SK-N-SH (cell line): Measurements from ENCODE around the gene TPST2. TPM values are rescaled to one million over a fixed set of nuclear protein-coding genes. Genes with fewer than 3 reads are reported as not detected.

Experiments used
- CTCF ChIA-PET: fragments of 300-600, 350-600 bp; formaldehyde crosslinking; extraction: SDS; loops from one replicate; lab custom pipeline; 2021; lab: Yijun Ruan, JAX
- POLR2A ChIA-PET: fragments of 350-600 bp; sonication (Branson Sonifier 250); formaldehyde crosslinking; extraction: SDS; loops from one replicate; lab custom pipeline; 2020; ENCODE audit warnings: antibody characterized with exemption, inconsistent platforms; lab: Yijun Ruan, JAX
- DNase-seq: peaks from one replicate; pipeline ENCODE4 v3.0.0; 2012
- H2AFZ ChIP-seq: fragments of 200-600 bp; sonication (generic); 2 replicates; pipeline ENCODE4 v1.8.1; 2016; ENCODE audit warnings: antibody characterized with exemption, mild to moderate bottlenecking, low read depth
- H3F3A ChIP-seq: fragments of 200-600 bp; sonication (generic); replicated peaks from 2 replicates; pipeline ENCODE3; 2016; ENCODE audit warnings: antibody characterized with exemption, mild to moderate bottlenecking; ENCODE audit not compliant: insufficient read depth
- H3K27ac ChIP-seq, 2 experiments: fragments of 200-500 bp in 1 of 2; fragments of 200-600 bp in 1 of 2; sonication (Bioruptor generic) in 1 of 2; sonication (generic), shearing (Covaris generic) in 1 of 2; 2 replicates each; pipeline versions ENCODE4 v1.5.1 to v1.6.1; 2014 to 2016; ENCODE audit warnings: low read depth in 2 of 2, inconsistent platforms in 1 of 2, low read length in 1 of 2, mild to moderate bottlenecking in 1 of 2, mixed read lengths in 1 of 2
- H3K27me3 ChIP-seq: fragments of 200-600 bp; sonication (generic), shearing (Covaris generic); 2 replicates; pipeline ENCODE4 v1.6.1; 2016; ENCODE audit warnings: mixed run types; ENCODE audit not compliant: insufficient read depth
- H3K36me3 ChIP-seq, 2 experiments: fragments of 200-500 bp in 1 of 2; fragments of 200-600 bp in 1 of 2; sonication (Bioruptor generic) in 1 of 2; sonication (generic) in 1 of 2; replicated peaks in 1 of 2; 2 replicates each; pipeline versions ENCODE3 to v1.5.1; 2014 to 2016; ENCODE audit warnings: low read length in 1 of 2, mild to moderate bottlenecking in 1 of 2; ENCODE audit not compliant: insufficient read depth in 2 of 2, control insufficient read depth in 1 of 2
- H3K4me1 ChIP-seq, 2 experiments: fragments of 200-500 bp in 1 of 2; fragments of 200-600 bp in 1 of 2; sonication (Bioruptor generic) in 1 of 2; sonication (generic), shearing (Covaris generic) in 1 of 2; 2 replicates each; pipeline versions ENCODE4 v1.5.1 to v1.6.1; 2014 to 2016; ENCODE audit warnings: low read depth in 1 of 2, low read length in 1 of 2, mixed run types in 1 of 2; ENCODE audit not compliant: insufficient read depth in 2 of 2, control insufficient read depth in 1 of 2
- H3K4me2 ChIP-seq: fragments of 200-600 bp; sonication (generic), shearing (Covaris generic); 2 replicates; pipeline ENCODE4 v1.6.1; 2017; ENCODE audit warnings: mixed run types
- H3K4me3 ChIP-seq, 2 experiments: fragments of 200-500 bp in 1 of 2; fragments of 200-600 bp in 1 of 2; sonication (Bioruptor generic) in 1 of 2; sonication (generic), shearing (Covaris generic) in 1 of 2; 2 replicates each; pipeline versions ENCODE4 v1.5.1 to v1.8.1; 2014 to 2016; ENCODE audit warnings: low read depth in 2 of 2, inconsistent platforms in 1 of 2, low read length in 1 of 2, mild to moderate bottlenecking in 1 of 2, mixed read lengths in 1 of 2, moderate library complexity in 1 of 2
- H3K79me2 ChIP-seq: fragments of 200-600 bp; sonication (generic); 2 replicates; pipeline ENCODE4 v1.8.1; 2017; ENCODE audit warnings: mild to moderate bottlenecking; ENCODE audit not compliant: insufficient read depth
- H3K9ac ChIP-seq: fragments of 200-600 bp; sonication (generic); 2 replicates; pipeline ENCODE4 v1.6.1; 2017; ENCODE audit warnings: mixed run types
- H3K9me2 ChIP-seq: fragments of 200-600 bp; sonication (generic); 2 replicates; pipeline ENCODE4 v1.6.1; 2017; ENCODE audit warnings: mixed run types
- H3K9me3 ChIP-seq: fragments of 200-600 bp; sonication (generic); 2 replicates; pipeline ENCODE4 v1.6.1; 2017; ENCODE audit warnings: mixed run types, mild to moderate bottlenecking, moderate library complexity
- H4K20me1 ChIP-seq: fragments of 200-600 bp; sonication (generic); 2 replicates; pipeline ENCODE4 v1.6.1; 2017; ENCODE audit warnings: mild to moderate bottlenecking, mixed run types; ENCODE audit not compliant: insufficient read depth
- CTCF ChIP-seq: fragments of 200-600 bp; sonication (generic); IDR thresholded peaks from 2 replicates; pipeline ENCODE4 v1.6.1; 2017; ENCODE audit warnings: antibody characterized with exemption, mild to moderate bottlenecking, moderate library complexity
- ELF1 ChIP-seq: IDR thresholded peaks from 2 replicates; pipeline ENCODE4 v1.4.0; 2012
- FOXJ3 ChIP-seq: sonication (generic); formaldehyde crosslinking; IDR thresholded peaks from 2 replicates; pipeline ENCODE4 v1.5.1; 2020; ENCODE audit warnings: mild to moderate bottlenecking, missing genetic modification reagents
- GATA2 ChIP-seq: sonication (generic); formaldehyde crosslinking; IDR thresholded peaks from 2 replicates; pipeline ENCODE4 v1.5.0; 2020; ENCODE audit warnings: mild to moderate bottlenecking, missing genetic modification reagents
- RAD21 ChIP-seq: IDR thresholded peaks from 2 replicates; pipeline ENCODE4 v1.6.1; 2012; ENCODE audit warnings: mild to moderate bottlenecking, low read length
- RCOR1 ChIP-seq: fragments of 150-350 bp; IDR thresholded peaks from 2 replicates; pipeline ENCODE4 v1.6.1; 2017; ENCODE audit warnings: antibody characterized with exemption, low read length
- REST ChIP-seq: IDR thresholded peaks from 2 replicates; pipeline ENCODE4 v1.6.1; 2012; ENCODE audit warnings: mild to moderate bottlenecking, low read depth, low read length, moderate library complexity
- RFX5 ChIP-seq: IDR thresholded peaks from 2 replicates; pipeline ENCODE4 v1.6.1; 2012; ENCODE audit warnings: mild to moderate bottlenecking, improper control_type of control experiment, low read length
- SMC3 ChIP-seq: IDR thresholded peaks from 2 replicates; pipeline ENCODE4 v1.6.1; 2012; ENCODE audit warnings: low read depth, low read length, improper control_type of control experiment
- TCF12 ChIP-seq: IDR thresholded peaks from 2 replicates; pipeline ENCODE4 v1.4.0; 2012
- TEAD4 ChIP-seq: IDR thresholded peaks from 2 replicates; pipeline ENCODE4 v1.4.0; 2012; ENCODE audit warnings: mild to moderate bottlenecking, borderline replicate concordance; ENCODE audit not compliant: insufficient read depth
- USF2 ChIP-seq: fragments of 150-350 bp; IDR thresholded peaks from 2 replicates; pipeline ENCODE4 v1.6.1; 2017; ENCODE audit warnings: antibody characterized with exemption, low read length, low read depth, borderline replicate concordance
- YY1 ChIP-seq: IDR thresholded peaks from 2 replicates; pipeline ENCODE4 v1.4.0; 2012; ENCODE audit warnings: low read depth, mild to moderate bottlenecking
- WGBS: methylation state at CpG from one replicate; pipeline ENCODE4 v1.1.6; 2017; ENCODE audit warnings: low lambda C conversion rate; 5-methylcytosine and 5-hydroxymethylcytosine counted together
- polyA plus RNA-seq, 3 experiments: library from polyadenylated mRNA; depleted of rRNA; stranded (reverse); fragments of >200 nt; gene quantifications; 2 replicates each; pipeline ENCODE4 v1.2.3, GENCODE V29; 2012

Gene TPST2
- polyA plus RNA-seq, 1 of the 3 experiments (the other 2 are of a cell fraction), result 58.4 TPM

GRCh38 chr22:26581633-26582168 lies 8.2 kb downstream of the TPST2 start (continued):
- TF ChIP-seq CTCF (no peak), SMC3 (no peak), YY1 (no peak), ELF1 (no peak), USF2 (no peak), TCF12 (no peak), RAD21 (no peak), RFX5 (no peak)

- Histone ChIP-seq H3F3A (peaks cover 13% of the 10 kb centered on the region), H2AFZ (no peak overlapping the region), H3K36me3 (peaks cover 3 to 4% of the 10 kb centered on the region in 2 experiments), H3K9me2 (no peaks in the 10 kb centered on the region), H3K4me1 (peaks cover 10% of the 10 kb centered on the region in 2 experiments; a peak in 3 of 4 replicates), H3K4me2 (no peak overlapping the region), H3K9ac (no peak overlapping the region), H3K27me3 (no peaks in the 10 kb centered on the region), H3K79me2 (peaks cover 76% of the 10 kb centered on the region), H3K4me3 (no peak overlapping the region), H3K27ac (no peak overlapping the region), H4K20me1 (peaks cover 4% of the 10 kb centered on the region; the same call in 1 of the 2 replicates), H3K9me3 (no peaks in the 10 kb centered on the region)
- 39% methylated on average over 1 of the region's 1 CpG for whole genome bisulfite sequencing
- no peak for TF ChIP-seq FOXJ3 (CRISPR knock-in tag)
- no peak for TF ChIP-seq RCOR1
- TF ChIP-seq GATA2 (CRISPR knock-in tag), result no peak
- TF ChIP-seq TEAD4, result no peak
- no peak for TF ChIP-seq YY1
- no peak for TF ChIP-seq REST
- ChIA-PET POLR2A (no interaction called here), CTCF (no interaction called here)
- no peak for DNase-seq
Observed at GRCh38 chr22:26581026-26581425, 8.9 kb downstream of the TPST2 start.
